K562 (cell line): ENCODE results near the gene LPCAT3. TPM values are rescaled to one million over a fixed set of nuclear protein-coding genes. Genes with fewer than 3 reads are reported as not detected.

ENCODE experiments used
- ARNT ChIP-seq, 2 experiments: fragments of 450-650 bp; IDR thresholded peaks; 2 replicates each; pipeline ENCODE4 v1.6.1; 2016; ENCODE audit warnings: mild to moderate bottlenecking in 1 of 2
- ATF7 ChIP-seq: fragments of 450-650 bp; IDR thresholded peaks from 2 replicates; pipeline ENCODE4 v1.7.1; 2014; ENCODE audit warnings: mild to moderate bottlenecking, moderate library complexity
- CBX1 ChIP-seq: sonication (generic); IDR thresholded peaks from 2 replicates; pipeline ENCODE4 v1.6.1; 2016; ENCODE audit warnings: antibody characterized with exemption, low read depth, mild to moderate bottlenecking
- EP400 ChIP-seq: fragments of 450-650 bp; IDR thresholded peaks from 2 replicates; pipeline ENCODE4 v1.6.1; 2017; ENCODE audit warnings: antibody characterized with exemption, mild to moderate bottlenecking, moderate library complexity
- ETV1 ChIP-seq: fragments of 450-650 bp; conservative IDR thresholded peaks from 2 replicates; pipeline ENCODE4 v1.6.1; 2016; ENCODE audit warnings: missing genetic modification characterization, control low read depth, low read depth, missing compliant biosample characterization
- LARP7 ChIP-seq: fragments of 450-650 bp; IDR thresholded peaks from 2 replicates; pipeline ENCODE4 v1.6.1; 2016
- NELFE ChIP-seq: IDR thresholded peaks from 2 replicates; pipeline ENCODE4 v1.6.1; 2011; ENCODE audit warnings: mild to moderate bottlenecking; ENCODE audit not compliant: insufficient read depth, insufficient read length
- NR3C1 ChIP-seq: sonication (generic); formaldehyde crosslinking; IDR thresholded peaks from 2 replicates; pipeline ENCODE4 v1.8.1; 2022; ENCODE audit warnings: missing genetic modification reagents
- POLR2A ChIP-seq: fragments of 450-650 bp; conservative IDR thresholded peaks from 2 replicates; pipeline ENCODE4 v1.6.1; 2016
- TRIM28 ChIP-seq: fragments of 450-650 bp; IDR thresholded peaks from 2 replicates; pipeline ENCODE4 v1.6.1; 2017
- ZFPM2 ChIP-seq: fragments of 250-450 bp; sonication (Bioruptor Pico); IDR thresholded peaks from 2 replicates; pipeline ENCODE4 v1.5.1; 2022; ENCODE audit warnings: mild to moderate bottlenecking
- ZNF184 ChIP-seq: sonication (generic); formaldehyde crosslinking; IDR thresholded peaks from 2 replicates; pipeline ENCODE4 v1.5.0; 2020; ENCODE audit warnings: missing genetic modification reagents
- ZNF644 ChIP-seq: fragments of 200-800 bp; sonication (Bioruptor generic); IDR thresholded peaks from 2 replicates; pipeline ENCODE4 v1.6.1; 2016; ENCODE audit warnings: low read depth, missing genetic modification characterization, missing compliant biosample characterization
- ZNF764 ChIP-seq: fragments of 250-450 bp; sonication (Bioruptor Pico); IDR thresholded peaks from 2 replicates; pipeline ENCODE4 v1.4.0; 2020; ENCODE audit warnings: low read depth, mild to moderate bottlenecking, moderate library complexity
- polyA plus RNA-seq, 8 experiments: library from polyadenylated mRNA; depleted of rRNA in 4 of 8; stranded (reverse) in 5 of 8; unstranded in 3 of 8; fragments of >200 nt; fragmentation: Nextera tagmentation in 2 of 8; fragmentation: Illumina TruSeq in 1 of 8; extraction: Ambion mirVana in 2 of 8; extraction: Trizol in 1 of 8; gene quantifications; 2 replicates each; pipeline versions ENCODE4 v1.2.1 to v1.2.3, GENCODE V29; 2011 to 2014; ENCODE audit warnings: inconsistent platforms in 1 of 8, missing spikeins in 1 of 8
- total RNA-seq, 7 experiments: library from RNA; depleted of rRNA in 6 of 7; stranded (reverse); fragments of >200 nt in 6 of 7; fragmentation: Illumina TruSeq in 2 of 7; extraction: Trizol in 2 of 7; gene quantifications; 2 replicates each; pipeline versions ENCODE4 v1.2.1 to v1.2.3, GENCODE V29; 2011 to 2021; ENCODE audit warnings: low replicate concordance in 1 of 7
- TF ChIP-seq, protein P1 (sequence below): fragments of 250-450 bp; sonication (Bioruptor Pico); IDR thresholded peaks from 2 replicates; pipeline ENCODE4 v1.8.0; 2022; ENCODE audit warnings: inconsistent platforms
- TF ChIP-seq, protein P2 (sequence below), 3 experiments: fragments of 200-800 bp in 1 of 3; fragments of 250-450 bp in 1 of 3; fragments of 450-650 bp in 1 of 3; sonication (Bioruptor Pico) in 1 of 3; sonication (Bioruptor generic) in 1 of 3; formaldehyde crosslinking in 1 of 3; IDR thresholded peaks; 2 replicates each; pipeline versions ENCODE4 v1.6.1 to v1.8.0; 2016 to 2022; ENCODE audit warnings: mild to moderate bottlenecking in 2 of 3, missing genetic modification characterization in 2 of 3, missing compliant biosample characterization in 1 of 3, moderate library complexity in 1 of 3
- TF ChIP-seq, protein P3 (sequence below): fragments of 150-350 bp; IDR thresholded peaks from 2 replicates; pipeline ENCODE4 v1.6.1; 2014; ENCODE audit warnings: low read depth, mild to moderate bottlenecking, low read length, borderline replicate concordance
- TF ChIP-seq, protein P4 (sequence below), 2 experiments: fragments of 450-650 bp; conservative IDR thresholded peaks; 2 replicates each; pipeline ENCODE4 v1.6.1; 2017; ENCODE audit warnings: mild to moderate bottlenecking in 2 of 2, moderate library complexity in 2 of 2

The LPCAT3 gene
- total and polyA plus RNA-seq, 9 of the 15 experiments (the other 6 are each of a cell fraction or from before 2014, with no cell fraction given) = 4.9 to 52.5 (median 25.3) TPM

DNA sequence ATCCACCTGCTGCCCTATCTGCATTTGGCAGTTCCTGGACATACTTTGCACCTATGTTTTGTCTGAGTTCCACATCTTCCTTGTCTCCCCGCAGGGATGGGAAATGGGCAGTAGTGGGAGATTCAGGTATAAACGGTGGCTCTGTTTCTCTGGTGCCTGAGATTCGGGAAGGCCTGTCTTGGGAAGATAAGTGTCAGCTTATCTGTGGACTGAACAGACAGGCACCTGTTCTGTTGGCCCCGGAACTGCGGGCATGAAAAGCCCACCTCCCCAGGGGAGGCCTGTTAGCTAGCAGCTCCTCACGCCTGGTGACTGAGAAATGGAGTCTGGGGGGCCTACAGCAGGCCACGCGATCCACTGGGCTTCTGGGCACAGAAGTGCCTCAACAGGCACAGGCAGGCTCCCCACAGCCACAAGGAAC, 53.7 kb downstream of the LPCAT3 start (continued):
- TF ChIP-seq, protein P1, sequence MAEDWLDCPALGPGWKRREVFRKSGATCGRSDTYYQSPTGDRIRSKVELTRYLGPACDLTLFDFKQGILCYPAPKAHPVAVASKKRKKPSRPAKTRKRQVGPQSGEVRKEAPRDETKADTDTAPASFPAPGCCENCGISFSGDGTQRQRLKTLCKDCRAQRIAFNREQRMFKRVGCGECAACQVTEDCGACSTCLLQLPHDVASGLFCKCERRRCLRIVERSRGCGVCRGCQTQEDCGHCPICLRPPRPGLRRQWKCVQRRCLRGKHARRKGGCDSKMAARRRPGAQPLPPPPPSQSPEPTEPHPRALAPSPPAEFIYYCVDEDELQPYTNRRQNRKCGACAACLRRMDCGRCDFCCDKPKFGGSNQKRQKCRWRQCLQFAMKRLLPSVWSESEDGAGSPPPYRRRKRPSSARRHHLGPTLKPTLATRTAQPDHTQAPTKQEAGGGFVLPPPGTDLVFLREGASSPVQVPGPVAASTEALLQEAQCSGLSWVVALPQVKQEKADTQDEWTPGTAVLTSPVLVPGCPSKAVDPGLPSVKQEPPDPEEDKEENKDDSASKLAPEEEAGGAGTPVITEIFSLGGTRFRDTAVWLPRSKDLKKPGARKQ = no peak
- TF ChIP-seq ETV1 (peak; percentile 30; the same call in 1 of the 2 replicates), NR3C1 (CRISPR knock-in tag) (no peak), ZNF764 (no peak), ATF7 (no peak), NELFE (no peak), ARNT (IDR thresholded peaks at IDR 0.05) (no peak), ZFPM2 (CRISPR knock-in tag) (no peak), ZNF644 (no peak; the same call in 1 of the 2 replicates), ZNF184 (CRISPR knock-in tag) (no peak), LARP7 (no peak), TRIM28 (no peak), POLR2A (peak; percentile 69), EP400 (no peak), CBX1 (no peak)
- TF ChIP-seq, protein P2, sequence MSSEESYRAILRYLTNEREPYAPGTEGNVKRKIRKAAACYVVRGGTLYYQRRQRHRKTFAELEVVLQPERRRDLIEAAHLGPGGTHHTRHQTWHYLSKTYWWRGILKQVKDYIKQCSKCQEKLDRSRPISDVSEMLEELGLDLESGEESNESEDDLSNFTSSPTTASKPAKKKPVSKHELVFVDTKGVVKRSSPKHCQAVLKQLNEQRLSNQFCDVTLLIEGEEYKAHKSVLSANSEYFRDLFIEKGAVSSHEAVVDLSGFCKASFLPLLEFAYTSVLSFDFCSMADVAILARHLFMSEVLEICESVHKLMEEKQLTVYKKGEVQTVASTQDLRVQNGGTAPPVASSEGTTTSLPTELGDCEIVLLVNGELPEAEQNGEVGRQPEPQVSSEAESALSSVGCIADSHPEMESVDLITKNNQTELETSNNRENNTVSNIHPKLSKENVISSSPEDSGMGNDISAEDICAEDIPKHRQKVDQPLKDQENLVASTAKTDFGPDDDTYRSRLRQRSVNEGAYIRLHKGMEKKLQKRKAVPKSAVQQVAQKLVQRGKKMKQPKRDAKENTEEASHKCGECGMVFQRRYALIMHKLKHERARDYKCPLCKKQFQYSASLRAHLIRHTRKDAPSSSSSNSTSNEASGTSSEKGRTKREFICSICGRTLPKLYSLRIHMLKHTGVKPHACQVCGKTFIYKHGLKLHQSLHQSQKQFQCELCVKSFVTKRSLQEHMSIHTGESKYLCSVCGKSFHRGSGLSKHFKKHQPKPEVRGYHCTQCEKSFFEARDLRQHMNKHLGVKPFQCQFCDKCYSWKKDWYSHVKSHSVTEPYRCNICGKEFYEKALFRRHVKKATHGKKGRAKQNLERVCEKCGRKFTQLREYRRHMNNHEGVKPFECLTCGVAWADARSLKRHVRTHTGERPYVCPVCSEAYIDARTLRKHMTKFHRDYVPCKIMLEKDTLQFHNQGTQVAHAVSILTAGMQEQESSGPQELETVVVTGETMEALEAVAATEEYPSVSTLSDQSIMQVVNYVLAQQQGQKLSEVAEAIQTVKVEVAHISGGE (CRISPR knock-in tag; IDR thresholded peaks at IDR 0.05) = peak in 1 of 3 experiments; percentile 58; a peak in 1 of 6 replicates
- TF ChIP-seq, protein P3, sequence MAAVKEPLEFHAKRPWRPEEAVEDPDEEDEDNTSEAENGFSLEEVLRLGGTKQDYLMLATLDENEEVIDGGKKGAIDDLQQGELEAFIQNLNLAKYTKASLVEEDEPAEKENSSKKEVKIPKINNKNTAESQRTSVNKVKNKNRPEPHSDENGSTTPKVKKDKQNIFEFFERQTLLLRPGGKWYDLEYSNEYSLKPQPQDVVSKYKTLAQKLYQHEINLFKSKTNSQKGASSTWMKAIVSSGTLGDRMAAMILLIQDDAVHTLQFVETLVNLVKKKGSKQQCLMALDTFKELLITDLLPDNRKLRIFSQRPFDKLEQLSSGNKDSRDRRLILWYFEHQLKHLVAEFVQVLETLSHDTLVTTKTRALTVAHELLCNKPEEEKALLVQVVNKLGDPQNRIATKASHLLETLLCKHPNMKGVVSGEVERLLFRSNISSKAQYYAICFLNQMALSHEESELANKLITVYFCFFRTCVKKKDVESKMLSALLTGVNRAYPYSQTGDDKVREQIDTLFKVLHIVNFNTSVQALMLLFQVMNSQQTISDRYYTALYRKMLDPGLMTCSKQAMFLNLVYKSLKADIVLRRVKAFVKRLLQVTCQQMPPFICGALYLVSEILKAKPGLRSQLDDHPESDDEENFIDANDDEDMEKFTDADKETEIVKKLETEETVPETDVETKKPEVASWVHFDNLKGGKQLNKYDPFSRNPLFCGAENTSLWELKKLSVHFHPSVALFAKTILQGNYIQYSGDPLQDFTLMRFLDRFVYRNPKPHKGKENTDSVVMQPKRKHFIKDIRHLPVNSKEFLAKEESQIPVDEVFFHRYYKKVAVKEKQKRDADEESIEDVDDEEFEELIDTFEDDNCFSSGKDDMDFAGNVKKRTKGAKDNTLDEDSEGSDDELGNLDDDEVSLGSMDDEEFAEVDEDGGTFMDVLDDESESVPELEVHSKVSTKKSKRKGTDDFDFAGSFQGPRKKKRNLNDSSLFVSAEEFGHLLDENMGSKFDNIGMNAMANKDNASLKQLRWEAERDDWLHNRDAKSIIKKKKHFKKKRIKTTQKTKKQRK = no peak
- TF ChIP-seq, protein P4, sequence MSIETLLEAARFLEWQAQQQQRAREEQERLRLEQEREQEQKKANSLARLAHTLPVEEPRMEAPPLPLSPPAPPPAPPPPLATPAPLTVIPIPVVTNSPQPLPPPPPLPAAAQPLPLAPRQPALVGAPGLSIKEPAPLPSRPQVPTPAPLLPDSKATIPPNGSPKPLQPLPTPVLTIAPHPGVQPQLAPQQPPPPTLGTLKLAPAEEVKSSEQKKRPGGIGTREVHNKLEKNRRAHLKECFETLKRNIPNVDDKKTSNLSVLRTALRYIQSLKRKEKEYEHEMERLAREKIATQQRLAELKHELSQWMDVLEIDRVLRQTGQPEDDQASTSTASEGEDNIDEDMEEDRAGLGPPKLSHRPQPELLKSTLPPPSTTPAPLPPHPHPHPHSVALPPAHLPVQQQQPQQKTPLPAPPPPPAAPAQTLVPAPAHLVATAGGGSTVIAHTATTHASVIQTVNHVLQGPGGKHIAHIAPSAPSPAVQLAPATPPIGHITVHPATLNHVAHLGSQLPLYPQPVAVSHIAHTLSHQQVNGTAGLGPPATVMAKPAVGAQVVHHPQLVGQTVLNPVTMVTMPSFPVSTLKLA (conservative IDR thresholded peaks at IDR 0.05) = no peak
